OCI-LY7 (cell line): ENCODE results near the gene EPB42.

Experiments
- EZH2phosphoT487 ChIP-seq: fragments of 200-600 bp; sonication (generic); IDR thresholded peaks from 2 replicates; pipeline ENCODE4 v1.6.1; 2018; ENCODE audit warnings: low read depth, borderline replicate concordance, mild to moderate bottlenecking, mixed run types, antibody characterized with exemption, low read length, moderate library complexity, mixed read lengths
- TF ChIP-seq, protein P1 (sequence below): fragments of 200-600 bp; sonication (generic); conservative IDR thresholded peaks from 2 replicates; pipeline ENCODE4 v1.5.1; 2014; ENCODE audit warnings: mild to moderate bottlenecking, antibody characterized with exemption, low read length, moderate library complexity, mixed read lengths

DNA sequence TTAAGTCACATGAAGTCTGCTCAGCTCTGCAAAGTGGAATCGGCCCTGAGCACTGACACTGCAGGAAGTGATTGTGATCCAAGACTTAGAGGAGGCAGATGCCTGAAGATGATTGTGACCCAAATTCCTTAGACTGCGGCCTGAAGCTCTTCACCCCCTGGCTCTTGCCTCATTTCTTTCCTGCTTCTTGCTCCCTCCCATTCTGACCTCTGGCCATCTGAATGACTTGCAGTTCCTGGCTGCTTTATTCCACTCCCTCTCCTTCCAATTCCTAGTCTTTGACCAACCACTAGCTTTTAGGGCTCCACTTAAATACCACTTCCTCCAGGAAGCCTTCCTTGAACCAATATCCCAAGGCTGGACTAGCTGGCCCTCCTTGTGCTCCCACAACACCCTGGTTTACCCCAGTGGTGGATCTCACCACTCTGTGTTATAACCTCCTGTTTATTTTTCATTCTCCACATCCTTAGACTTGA is 9.9 kb upstream of the EPB42 start:
- TF ChIP-seq, protein P1, sequence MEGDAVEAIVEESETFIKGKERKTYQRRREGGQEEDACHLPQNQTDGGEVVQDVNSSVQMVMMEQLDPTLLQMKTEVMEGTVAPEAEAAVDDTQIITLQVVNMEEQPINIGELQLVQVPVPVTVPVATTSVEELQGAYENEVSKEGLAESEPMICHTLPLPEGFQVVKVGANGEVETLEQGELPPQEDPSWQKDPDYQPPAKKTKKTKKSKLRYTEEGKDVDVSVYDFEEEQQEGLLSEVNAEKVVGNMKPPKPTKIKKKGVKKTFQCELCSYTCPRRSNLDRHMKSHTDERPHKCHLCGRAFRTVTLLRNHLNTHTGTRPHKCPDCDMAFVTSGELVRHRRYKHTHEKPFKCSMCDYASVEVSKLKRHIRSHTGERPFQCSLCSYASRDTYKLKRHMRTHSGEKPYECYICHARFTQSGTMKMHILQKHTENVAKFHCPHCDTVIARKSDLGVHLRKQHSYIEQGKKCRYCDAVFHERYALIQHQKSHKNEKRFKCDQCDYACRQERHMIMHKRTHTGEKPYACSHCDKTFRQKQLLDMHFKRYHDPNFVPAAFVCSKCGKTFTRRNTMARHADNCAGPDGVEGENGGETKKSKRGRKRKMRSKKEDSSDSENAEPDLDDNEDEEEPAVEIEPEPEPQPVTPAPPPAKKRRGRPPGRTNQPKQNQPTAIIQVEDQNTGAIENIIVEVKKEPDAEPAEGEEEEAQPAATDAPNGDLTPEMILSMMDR, result no peak
- TF ChIP-seq EZH2phosphoT487, result no peak
